ENCODE data around the gene ARFGAP1.

- TF ChIP-seq HDGF (IDR thresholded peaks at IDR 0.05; ENCODE audit: borderline replicate concordance) (no peak), FOXM1 (IDR thresholded peaks at IDR 0.05; ENCODE audit: borderline replicate concordance) (no peak), LEF1 (IDR thresholded peaks at IDR 0.05; ENCODE audit: borderline replicate concordance) (no peak), TARDBP (IDR thresholded peaks at IDR 0.05) (no peak), FOXA1 (IDR thresholded peaks at IDR 0.05) (no peak), CTBP1 (IDR thresholded peaks at IDR 0.05; ENCODE audit: borderline replicate concordance) (no peak), SP1 (IDR thresholded peaks at IDR 0.05) (no peak), BHLHE40 (IDR thresholded peaks at IDR 0.05; ENCODE audit: borderline replicate concordance) (no peak), SUZ12 (IDR thresholded peaks at IDR 0.05) (no peak), ELF4 (IDR thresholded peaks at IDR 0.05) (no peak), ZNF384 (IDR thresholded peaks at IDR 0.05) (no peak), FOXK2 (IDR thresholded peaks at IDR 0.05) (no peak), L3MBTL2 (conservative IDR thresholded peaks at IDR 0.05) (no peak)
Measured at GRCh38 chr20:63290677-63291472, 18.3 kb downstream of the ARFGAP1 start.
